ENCODE results near the gene CMSS1. TPM values are rescaled to one million over a fixed set of nuclear protein-coding genes. Genes with fewer than 3 reads are reported as not detected.

The CMSS1 gene
- total RNA-seq, 1 donor from 2014 or later: 19.7 TPM

DNA sequence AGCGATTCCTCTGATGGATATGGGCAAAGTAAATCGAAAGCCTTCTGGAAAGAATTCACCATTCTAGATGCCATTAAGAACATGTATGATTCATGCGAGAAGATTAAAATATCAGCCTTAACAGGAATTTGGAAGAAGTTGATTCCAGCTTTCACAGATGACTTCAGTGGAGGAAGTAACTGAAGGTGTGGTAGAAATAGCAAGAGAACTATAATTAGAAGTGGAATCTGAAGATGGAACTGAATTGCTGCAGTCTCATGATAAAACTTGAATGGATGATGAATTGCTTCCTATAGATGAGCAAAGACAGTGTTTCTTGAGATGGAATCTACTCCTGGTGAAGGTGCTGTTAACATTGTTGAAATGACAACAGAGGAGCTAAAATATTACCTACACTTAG is 413.0 kb downstream of the CMSS1 start:
- DNase-seq: no peak

Small RNAs within 50 kb of the gene (small RNA-seq; reads per million reads assigned to genes)
- not detected for gene MIR3921 (ENCODE audit: low replicate concordance)

Other genes starting within 250 kb of the CMSS1 start
- 22.4 TPM for gene COL8A1, start 179.3 kb upstream of the CMSS1 start, total RNA-seq